AG09319 (cell line): ENCODE measurements around the gene ATP5F1B.

Source experiments
- DNase-seq: peaks from one replicate; pipeline ENCODE4 v3.0.0-alpha.2; 2010; ENCODE audit warnings: low read depth; ENCODE audit errors: extremely low read depth
- TF ChIP-seq, protein P1 (sequence below): IDR thresholded peaks from 2 replicates; pipeline ENCODE4 v1.5.1; 2011; ENCODE audit warnings: low read depth, mild to moderate bottlenecking, inconsistent platforms, low read length, moderate library complexity

ATP5F1B gene

GRCh38 chr12:56602239-56602638 is 43.5 kb downstream of the ATP5F1B start:
- TF ChIP-seq, protein P1, sequence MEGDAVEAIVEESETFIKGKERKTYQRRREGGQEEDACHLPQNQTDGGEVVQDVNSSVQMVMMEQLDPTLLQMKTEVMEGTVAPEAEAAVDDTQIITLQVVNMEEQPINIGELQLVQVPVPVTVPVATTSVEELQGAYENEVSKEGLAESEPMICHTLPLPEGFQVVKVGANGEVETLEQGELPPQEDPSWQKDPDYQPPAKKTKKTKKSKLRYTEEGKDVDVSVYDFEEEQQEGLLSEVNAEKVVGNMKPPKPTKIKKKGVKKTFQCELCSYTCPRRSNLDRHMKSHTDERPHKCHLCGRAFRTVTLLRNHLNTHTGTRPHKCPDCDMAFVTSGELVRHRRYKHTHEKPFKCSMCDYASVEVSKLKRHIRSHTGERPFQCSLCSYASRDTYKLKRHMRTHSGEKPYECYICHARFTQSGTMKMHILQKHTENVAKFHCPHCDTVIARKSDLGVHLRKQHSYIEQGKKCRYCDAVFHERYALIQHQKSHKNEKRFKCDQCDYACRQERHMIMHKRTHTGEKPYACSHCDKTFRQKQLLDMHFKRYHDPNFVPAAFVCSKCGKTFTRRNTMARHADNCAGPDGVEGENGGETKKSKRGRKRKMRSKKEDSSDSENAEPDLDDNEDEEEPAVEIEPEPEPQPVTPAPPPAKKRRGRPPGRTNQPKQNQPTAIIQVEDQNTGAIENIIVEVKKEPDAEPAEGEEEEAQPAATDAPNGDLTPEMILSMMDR: no peak
- no peak for DNase-seq

- no peak for DNase-seq
- TF ChIP-seq, protein P1: no peak; the same call in 1 of the 2 replicates
Observed at GRCh38 chr12:56601503-56601902, 44.3 kb downstream of the ATP5F1B start.

DNA sequence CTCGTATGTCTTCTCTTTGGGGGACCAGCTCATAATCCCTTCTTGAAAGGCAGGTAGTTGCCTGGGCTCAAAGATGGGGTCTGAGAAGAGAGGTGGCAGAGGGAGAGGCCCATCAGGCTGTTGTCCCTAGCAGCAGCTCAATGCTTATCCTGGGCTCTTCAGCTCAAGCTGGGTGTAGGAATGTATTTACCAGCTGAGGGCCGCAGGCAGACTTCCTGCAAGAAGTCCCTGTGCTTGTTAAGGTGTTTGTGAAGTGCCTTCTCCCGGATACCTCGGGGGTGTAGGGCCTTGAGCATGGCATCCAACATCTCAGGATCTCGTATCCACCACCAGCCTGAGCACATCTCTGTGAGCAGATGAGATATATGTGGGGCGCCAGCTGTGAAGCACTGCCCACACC is 45.0 kb downstream of the ATP5F1B start:
- DNase-seq: no peak
- TF ChIP-seq, protein P1: no peak

DNA sequence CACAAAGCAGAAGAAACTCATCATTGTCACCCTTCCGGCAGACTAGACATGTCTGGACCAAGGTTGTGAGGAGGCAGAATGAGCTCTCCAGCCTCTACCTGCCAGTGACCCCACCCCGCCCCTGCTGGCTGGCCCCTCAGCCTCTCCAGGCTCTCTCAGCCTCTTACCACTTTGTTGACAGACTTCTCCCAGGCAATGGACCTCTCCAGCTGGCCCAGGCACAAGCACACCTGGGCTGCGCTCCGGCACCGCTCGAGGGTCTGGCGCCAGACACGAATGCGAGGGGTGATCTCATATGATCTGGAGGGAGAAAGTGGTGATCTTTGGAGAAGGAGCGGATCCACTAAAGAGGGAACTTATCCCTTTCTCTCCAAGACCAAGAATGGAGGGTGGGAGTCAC is 46.0 kb downstream of the ATP5F1B start:
- no peak for DNase-seq
- TF ChIP-seq, protein P1: no peak

- TF ChIP-seq, protein P1: no peak
- no peak for DNase-seq
Observed at GRCh38 chr12:56599041-56599440, 46.7 kb downstream of the ATP5F1B start.

- no peak for DNase-seq
- TF ChIP-seq, protein P1: no peak
Observed at GRCh38 chr12:56596815-56597214, 49.0 kb downstream of the ATP5F1B start.

DNA sequence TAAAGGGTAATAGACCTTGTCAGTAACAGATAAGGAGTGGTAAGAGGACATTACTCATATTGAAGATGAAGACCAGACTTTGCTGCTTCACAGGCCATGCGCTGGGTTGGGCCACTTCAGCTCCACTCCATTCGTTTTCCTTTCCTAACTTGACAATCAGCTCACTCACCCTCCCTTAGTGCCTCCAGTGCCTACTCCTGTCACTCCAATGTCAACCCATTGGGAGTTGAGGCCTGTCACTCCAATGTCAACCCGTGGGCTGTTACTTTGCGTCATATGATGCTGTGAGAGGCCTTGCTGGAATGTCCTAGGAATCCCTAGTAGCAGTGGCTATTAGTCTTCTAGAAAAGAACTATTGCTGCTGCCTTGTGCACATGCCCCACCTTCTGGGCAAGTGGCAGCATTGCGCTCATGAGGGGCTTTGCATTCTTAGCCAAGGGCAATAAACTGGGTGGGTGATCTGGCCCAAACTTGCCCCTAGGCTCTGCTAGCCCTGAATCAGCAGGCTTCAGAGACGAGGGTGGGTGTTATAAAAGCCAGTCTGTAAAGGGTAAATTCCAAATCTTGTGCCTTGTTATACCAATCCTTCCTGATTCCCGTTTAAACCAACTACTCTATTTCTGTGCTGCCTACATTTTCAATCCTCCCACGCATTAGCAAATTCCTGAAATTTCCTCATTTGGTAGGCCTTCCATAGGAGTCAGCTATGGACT is 51.7 kb downstream of the ATP5F1B start:
- DNase-seq: peak; percentile 39
- TF ChIP-seq, protein P1: peak; percentile 93
